Measurements from ENCODE around the gene FHDC1. TPM values are rescaled to one million over a fixed set of nuclear protein-coding genes. Genes with fewer than 3 reads are reported as not detected.

FHDC1 gene
- total RNA-seq, 1 donor from 2014 or later: 25.7 TPM

DNA sequence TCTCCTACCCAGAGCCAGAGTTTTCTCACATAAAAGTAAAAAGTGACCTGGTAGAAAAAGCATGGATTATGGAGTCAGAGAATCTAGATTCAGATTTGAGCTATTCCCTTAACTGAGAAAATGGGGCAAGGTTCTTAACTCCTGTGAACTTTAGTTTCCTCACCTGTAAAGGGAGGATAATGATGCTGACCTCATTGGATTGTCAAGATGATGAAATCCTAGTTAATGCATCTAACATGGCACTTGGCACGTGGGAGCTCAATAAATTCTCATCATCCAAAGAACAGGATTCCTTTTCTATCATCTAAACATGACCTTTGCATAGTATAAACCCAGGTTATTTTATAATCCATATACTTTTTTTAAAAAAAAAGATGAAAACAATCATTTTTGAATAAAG is 18.6 kb downstream of the FHDC1 start:
- H3K36me3 ChIP-seq: peaks cover 9% of the 10 kb centered on the region
- H3K4me1 ChIP-seq: peaks cover 35% of the 10 kb centered on the region
- no peaks in the 10 kb centered on the region for H3K9me3 ChIP-seq
- no peak for DNase-seq
- H3K4me3 ChIP-seq: no peak overlapping the region
- H3K27me3 ChIP-seq: no peaks in the 10 kb centered on the region
- intact Hi-C loops (cut with DNase I): no loop called here
- no peak for ATAC-seq
- TF ChIP-seq, protein P1, sequence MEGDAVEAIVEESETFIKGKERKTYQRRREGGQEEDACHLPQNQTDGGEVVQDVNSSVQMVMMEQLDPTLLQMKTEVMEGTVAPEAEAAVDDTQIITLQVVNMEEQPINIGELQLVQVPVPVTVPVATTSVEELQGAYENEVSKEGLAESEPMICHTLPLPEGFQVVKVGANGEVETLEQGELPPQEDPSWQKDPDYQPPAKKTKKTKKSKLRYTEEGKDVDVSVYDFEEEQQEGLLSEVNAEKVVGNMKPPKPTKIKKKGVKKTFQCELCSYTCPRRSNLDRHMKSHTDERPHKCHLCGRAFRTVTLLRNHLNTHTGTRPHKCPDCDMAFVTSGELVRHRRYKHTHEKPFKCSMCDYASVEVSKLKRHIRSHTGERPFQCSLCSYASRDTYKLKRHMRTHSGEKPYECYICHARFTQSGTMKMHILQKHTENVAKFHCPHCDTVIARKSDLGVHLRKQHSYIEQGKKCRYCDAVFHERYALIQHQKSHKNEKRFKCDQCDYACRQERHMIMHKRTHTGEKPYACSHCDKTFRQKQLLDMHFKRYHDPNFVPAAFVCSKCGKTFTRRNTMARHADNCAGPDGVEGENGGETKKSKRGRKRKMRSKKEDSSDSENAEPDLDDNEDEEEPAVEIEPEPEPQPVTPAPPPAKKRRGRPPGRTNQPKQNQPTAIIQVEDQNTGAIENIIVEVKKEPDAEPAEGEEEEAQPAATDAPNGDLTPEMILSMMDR (IDR thresholded peaks at IDR 0.05): no peak
- no peak overlapping the region for H3K27ac ChIP-seq

DNA sequence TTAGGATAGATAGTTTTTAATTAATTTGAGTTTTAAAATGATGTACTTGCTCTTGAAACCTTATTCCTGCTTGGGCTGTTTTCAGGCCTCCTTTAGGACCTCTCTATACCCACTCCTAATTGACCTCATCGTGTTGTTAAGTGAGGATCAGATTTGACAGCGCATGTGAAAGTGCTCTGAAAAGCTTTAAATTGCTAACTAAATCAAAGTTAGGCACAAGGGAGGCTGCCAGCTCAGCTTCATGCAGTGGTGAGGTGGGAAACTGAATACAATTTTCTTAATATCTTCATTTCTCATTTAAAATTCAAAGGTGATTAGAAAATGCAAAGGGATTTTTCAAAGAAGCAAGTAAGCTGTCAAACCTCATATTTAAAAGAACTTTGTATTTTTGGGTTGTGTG is 20.0 kb downstream of the FHDC1 start:
- intact Hi-C loops (cut with DNase I): no loop called here
- no peak overlapping the region for H3K4me3 ChIP-seq
- peaks cover 35% of the 10 kb centered on the region for H3K4me1 ChIP-seq
- peaks cover 9% of the 10 kb centered on the region for H3K36me3 ChIP-seq
- no peaks in the 10 kb centered on the region for H3K9me3 ChIP-seq
- TF ChIP-seq, protein P1 (IDR thresholded peaks at IDR 0.05): no peak
- peak overlapping the region; percentile 17 for H3K27ac ChIP-seq
- ATAC-seq (no peak), DNase-seq (no peak)
- no peaks in the 10 kb centered on the region for H3K27me3 ChIP-seq

DNA sequence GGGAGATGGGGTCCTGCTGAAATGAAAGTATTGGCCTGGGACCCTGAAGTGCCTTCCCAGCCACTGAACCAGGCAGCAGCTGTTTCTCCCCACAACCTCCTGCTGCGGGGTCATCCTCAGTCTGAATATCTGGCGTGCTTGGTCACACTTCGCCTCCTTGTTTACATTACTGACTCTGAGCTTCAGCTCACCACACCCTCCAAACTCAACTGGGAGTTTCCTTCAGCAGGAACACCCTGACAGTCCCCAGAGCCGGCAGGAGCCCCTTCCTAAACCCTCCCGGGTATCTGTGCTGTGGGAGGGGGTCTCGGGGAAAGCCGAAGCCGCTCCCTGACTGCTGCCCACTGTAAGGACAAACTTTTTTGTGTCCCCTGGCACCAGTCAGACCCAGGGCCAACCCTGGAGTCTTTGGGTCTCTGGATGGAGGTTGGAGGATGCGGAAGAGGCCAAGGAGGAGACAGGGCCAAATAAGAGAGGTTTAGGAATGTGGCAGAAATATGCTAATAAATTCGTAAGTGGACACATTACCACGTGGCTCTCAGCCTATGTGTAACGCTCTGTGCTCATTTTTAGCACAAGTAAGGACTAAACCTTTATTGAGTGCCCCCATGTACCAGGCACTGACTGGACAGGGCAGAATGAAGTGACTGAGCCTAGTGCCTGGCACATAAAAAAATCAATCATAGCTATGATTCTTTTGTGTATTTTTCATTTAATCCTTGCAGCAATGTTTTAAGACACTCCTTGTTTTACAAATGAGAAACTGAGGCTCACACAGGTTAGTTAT is 20.7 kb downstream of the FHDC1 start:
- H3K27ac ChIP-seq: peak overlapping the region; percentile 59
- TF ChIP-seq, protein P1 (IDR thresholded peaks at IDR 0.05): no peak
- H3K4me1 ChIP-seq: peaks cover 35% of the 10 kb centered on the region
- H3K36me3 ChIP-seq: peaks cover 9% of the 10 kb centered on the region
- no peaks in the 10 kb centered on the region for H3K27me3 ChIP-seq
- H3K4me3 ChIP-seq: no peak overlapping the region
- no peaks in the 10 kb centered on the region for H3K9me3 ChIP-seq
- ATAC-seq (peak; percentile 63), DNase-seq (no peak)
- intact Hi-C loops (cut with DNase I): no loop called here

DNA sequence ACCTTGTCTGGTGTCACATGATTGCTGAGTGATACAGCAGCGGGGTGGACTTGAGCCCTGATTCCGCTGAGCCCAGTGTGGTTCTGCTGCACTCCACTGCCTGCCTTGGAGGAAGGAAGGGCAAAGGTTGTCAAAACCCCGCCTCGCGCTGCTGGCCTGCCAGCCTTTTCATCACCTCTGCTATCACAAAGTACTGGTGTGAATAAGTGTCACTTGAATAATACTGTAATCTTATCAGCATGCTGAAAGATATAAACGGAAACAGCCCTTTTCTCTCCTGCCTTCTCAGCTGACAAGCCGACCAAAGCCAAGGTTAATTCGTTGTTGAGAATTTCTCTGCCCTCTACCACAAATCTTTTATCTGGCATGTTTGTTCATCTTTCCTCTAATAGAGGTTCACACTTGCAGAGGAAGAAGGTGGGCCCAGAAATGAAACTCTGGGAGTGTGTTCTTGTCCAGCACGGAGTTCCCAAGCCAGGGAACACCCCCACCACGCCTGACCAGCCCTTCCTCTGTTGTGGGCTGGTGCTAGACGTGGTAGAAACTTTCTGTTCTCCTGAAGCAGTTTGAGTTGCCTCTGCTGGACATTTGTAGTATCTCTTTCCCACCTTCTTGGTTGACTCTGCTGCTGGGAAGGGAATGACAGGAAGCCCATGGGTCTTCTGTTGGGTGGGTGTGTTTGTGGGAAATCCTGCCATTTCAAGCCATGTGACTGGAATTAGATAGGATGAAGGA is 21.5 kb downstream of the FHDC1 start:
- DNase-seq (peak; percentile 77), ATAC-seq (peak; percentile 82)
- Histone ChIP-seq H3K9me3 (no peaks in the 10 kb centered on the region), H3K4me1 (peaks cover 35% of the 10 kb centered on the region), H3K4me3 (no peak overlapping the region), H3K27ac (peak overlapping the region; percentile 59), H3K36me3 (peaks cover 9% of the 10 kb centered on the region), H3K27me3 (no peaks in the 10 kb centered on the region)
- TF ChIP-seq, protein P1 (IDR thresholded peaks at IDR 0.05): peak; percentile 31
- intact Hi-C loops (cut with DNase I): no loop called here

DNA sequence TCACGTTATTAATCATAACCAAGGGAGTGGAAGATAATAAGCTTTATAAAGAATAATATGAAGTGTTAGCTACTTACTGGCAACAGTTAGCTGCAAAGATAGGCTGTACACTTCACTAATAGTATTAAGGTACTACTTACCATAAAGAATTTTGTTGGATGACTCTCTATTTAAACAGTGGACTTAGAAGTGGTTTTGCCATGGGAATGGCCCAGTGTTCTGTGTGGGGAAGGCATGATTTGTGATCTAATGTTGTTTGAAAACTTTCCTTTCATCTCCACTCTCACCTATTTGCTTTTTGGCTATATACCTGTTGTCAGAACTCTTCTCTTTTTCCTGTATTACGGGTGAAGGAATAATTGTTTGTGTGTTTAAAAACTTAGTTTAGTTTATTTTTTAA is 23.0 kb downstream of the FHDC1 start:
- no peak overlapping the region for H3K4me3 ChIP-seq
- no peaks in the 10 kb centered on the region for H3K27me3 ChIP-seq
- peaks cover 6% of the 10 kb centered on the region for H3K36me3 ChIP-seq
- peaks cover 35% of the 10 kb centered on the region for H3K4me1 ChIP-seq
- H3K27ac ChIP-seq: no peak overlapping the region
- TF ChIP-seq, protein P1 (IDR thresholded peaks at IDR 0.05): no peak
- DNase-seq (no peak), ATAC-seq (peak; percentile 31)
- intact Hi-C loops (cut with DNase I): no loop called here
- no peaks in the 10 kb centered on the region for H3K9me3 ChIP-seq
